NCI-H187 (cell line): ENCODE data around the gene HLA-B.

Experiments used
- DNase-seq, 2 experiments: peaks; one replicate each; lab custom pipeline; 2025; lab: John Stamatoyannopoulos, UW

Gene HLA-B

DNA sequence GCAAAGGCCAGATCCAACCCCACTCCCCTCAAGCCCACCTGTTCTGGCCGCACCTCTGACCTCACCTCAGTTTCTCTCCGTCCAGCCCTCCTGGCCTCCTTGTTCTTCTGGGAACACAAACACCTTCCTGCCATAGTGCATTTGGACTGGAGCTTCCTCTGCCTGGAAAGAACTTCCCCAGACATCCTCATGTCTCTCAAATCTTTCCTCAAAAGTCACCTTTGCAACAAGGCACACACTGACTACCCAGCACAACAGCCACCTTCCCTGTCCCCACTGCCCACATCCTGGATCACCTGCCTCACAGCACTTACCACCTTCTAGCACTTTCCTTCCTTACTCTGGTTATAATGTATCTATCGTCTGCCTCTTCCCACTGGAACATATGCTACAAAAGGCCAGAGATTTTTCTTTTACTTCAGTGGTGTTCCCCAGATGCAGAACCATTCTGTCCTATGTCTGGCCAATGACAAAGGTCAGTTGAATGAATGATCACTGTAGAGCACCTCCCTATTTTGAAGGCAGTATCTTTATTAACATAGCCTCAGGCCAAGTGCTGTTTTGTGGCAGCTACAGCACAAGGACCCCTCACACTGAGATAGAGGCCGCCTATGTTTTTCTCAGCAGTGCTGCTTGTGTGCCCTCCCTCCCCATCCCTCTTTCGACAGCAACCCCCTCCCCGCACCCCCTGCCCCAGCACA, 4.1 kb downstream of the HLA-B start:
- DNase-seq: no peak

DNA sequence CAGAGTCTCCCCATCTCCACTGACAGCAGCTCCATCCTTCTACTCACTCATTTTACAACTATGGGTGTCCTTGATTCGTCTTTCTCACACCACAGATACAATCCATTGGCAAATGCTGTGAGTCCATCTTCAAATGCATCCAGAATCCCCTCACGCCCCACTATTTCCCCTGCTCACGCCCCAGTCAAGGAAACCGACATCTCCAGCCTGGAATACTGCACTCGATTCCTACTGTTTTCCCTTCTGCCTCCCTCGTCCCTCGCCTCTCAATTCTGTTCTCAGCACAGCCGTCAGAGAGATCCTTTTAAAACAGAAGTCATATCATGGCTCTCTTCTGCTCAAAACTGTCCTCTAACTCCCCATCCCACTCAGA, 4.7 kb downstream of the HLA-B start:
- DNase-seq: no peak

DNA sequence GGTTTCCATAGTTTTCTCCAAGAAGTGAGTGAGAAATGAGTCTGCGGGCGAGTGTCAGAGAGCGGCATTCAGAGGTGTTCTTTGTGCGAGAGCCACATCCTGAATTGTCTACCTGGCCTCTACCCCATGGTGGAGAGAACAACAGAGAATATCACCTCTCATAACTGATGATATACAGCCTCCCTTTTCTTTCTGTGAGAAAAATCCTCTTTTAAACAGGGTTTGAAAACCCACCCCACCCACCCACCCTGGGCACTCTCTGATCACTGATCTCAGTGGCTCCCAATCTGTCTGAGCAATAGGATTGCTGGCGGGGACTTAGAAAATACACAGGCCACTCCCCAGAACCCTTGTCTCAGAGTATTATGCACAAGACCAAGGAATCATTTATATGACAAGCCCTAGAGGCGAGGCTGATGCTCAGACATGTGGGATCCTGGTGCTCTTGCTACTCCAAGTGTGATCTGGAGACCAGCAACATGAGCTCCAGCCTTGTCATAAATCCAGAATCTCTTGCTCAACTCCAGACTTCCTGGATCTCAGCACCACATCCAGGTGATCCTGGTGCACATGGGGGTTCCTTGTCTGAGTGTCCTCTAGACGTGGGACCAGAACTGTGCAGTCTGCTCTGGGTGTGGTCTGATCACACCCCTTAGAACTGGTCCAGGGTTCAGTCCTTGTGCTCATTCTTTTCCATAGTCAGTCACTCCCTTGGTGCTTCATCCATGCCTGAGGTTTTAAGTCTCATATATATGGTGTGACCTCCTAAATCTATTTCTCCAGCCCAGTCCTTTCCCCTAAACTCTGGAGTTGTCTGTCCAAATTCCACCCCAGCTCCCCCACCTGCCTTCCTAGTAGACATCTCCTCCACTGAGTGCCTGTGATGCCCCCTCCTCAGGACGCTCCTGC, 5.3 kb downstream of the HLA-B start:
- no peak for DNase-seq

DNA sequence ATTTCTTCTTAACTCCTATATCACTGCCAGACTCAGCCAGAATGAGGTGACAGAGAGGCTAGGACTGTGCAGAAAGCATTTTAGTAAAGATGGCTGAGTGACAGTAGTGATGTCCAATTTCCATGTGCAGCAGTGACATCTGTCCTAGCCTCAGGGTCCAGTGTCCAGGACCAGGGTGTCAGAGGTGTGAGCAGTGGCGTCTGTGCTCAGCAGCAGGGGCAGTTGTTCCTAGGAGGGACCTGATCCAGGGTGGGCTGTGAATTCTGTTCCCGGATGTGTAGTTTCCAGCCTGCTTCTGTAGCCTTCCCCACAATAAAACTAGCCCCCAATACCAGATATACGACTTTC, 6.0 kb downstream of the HLA-B start:
- DNase-seq: no peak

DNA sequence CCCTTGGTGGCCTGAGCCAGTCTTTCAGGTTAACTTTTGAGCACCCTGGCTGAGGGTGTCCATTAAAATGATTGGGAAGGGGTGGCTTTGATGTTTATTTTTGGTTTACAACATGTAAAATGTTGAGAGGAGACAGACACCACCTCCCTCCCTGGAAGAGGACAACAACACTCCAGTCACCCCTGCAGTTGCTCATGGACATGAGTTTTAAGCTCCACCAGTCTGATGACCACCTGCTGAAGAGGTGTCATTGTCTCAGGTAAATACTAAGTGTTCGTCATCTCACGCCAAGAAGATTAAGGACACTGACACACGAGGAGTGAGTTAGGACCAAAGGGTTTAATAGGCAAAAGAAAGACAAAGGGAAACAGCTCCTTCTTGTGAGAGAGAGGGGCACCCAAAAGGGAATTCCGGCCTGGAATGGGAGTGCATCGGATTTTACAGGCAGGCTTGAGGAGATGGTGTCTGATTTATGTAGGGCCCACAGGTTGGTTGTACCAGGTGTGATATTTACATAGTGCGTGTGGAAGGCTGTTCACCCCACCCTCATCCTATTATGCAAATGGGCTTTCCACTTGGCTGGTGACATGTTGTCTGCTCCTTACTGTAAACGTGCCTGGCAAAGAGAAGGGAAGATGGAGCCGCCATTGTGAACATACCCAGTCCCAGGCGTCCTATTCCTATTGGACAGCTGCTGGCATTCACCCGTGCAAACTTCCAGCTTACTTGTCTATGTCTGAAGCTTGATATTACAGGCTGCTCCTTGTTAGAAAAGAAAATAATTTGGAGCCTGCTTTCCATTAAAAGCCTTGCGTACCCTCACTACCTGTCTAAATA, 6.6 kb downstream of the HLA-B start:
- no peak for DNase-seq

DNA sequence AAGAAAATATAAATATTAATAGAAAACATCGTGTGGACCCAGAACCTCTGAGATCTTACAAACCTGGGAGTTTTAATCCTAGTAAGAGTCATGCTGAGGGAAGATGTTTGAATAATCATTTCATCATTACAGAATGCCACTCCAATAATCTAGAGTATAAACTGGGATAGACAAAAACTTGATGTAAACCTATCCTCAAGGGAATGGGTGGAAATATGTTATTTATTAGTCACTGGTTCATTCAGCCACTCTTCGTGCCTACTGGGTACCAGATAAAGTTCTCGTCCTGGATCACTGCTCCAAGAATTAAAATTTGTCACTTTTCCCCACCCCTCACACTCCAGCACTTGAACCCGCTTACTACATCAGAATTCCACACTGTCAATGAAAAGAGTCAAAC, 7.7 kb downstream of the HLA-B start:
- DNase-seq: no peak

DNA sequence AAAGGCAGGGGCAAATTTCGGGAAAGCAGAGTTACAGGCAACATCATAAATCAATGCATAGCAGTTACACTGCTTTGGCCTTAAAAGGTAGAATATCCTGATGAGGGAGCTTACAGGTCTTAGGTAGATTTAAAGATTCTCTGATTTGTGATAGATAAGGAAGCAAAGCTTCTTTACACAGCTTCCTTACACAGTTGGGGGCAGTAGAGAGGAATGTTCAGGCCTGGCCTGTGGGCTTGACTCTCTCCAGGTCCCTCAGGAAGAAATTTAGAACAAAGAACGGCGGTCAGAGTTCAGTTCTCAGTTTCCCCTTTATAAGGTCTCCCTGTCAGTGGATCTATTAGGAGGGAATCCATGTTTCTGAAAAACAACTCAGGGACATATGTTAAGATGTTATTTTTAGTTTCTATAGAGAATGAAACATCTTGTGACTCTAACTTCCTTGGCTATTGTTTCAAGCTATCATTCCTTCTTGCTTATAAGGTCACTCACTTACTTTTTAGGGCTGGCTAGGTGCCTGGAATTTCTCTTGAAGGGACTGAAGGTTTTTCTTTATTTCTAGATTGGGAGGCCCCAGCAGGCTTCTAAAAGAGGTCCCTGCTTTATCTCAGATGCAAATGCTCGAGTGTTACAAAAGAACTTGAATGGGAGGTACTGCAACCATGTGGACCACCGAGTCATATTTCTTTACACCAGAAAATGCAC, 11.8 kb downstream of the HLA-B start:
- no peak for DNase-seq

DNA sequence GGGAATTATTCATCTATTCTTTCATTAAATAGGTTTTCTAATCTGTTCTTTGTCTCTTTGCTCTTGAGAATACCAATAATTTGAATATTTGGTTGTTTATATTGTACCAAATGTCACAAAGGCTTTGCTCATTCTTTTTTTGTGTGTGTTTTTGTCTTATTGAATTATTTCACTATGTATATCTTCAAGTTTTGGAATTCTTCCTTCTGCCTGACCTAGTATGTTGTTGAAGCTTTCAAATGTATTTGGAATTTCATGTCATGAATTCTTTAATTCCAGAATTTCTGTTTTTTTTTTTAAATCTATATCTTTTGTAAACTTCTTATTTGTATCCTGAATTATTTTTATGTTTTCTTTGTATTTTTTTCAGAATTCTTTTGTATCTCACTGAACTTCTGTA, 16.8 kb downstream of the HLA-B start:
- no peak for DNase-seq

DNA sequence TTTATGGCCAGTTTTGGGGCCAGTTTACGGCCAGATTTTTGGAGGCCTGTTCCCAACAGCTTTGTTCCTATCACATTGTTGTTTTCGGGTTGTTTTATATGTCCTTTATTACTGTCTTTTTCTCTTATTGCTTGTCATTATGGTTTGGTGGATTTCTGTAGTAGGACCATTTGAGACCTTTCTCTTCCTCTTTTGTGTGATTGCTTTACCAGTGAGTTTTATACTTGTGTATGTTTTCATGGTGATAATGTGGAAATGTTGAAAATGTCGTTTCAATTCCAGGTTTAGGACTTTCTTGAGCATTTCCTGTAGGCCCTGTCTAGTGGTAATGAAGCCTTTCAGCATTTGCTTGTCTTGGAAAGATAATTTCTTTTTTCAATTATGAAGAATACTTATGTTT, 17.8 kb downstream of the HLA-B start:
- DNase-seq: no peak

DNA sequence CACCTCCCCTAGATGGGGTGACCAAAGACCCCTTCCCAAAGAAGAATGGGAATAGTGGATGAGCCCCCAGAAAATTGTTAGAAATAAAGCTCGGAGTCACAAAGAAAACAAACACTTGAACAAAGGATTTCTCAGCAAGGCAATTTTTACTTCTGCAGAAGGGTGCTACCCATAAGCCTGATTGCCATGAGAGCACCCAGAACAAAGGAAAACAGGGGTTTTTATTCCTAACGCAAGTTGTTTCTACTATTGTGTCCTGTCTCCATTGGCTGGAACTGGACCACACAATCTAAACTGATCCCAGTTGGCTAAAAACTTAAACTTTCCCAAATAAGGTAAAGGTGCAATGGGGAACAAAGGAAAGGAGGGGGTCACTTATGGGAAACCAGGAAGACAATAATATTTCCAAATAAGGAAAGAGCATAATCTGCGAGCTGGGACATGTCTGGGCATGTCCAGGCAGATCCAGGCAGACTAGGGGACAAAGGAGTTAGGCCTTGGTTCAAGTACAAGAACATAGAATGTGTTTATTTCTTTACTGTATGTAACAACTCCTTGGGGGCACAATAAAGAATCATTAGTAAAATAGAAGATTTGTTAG, 20.0 kb downstream of the HLA-B start:
- DNase-seq: no peak

DNA sequence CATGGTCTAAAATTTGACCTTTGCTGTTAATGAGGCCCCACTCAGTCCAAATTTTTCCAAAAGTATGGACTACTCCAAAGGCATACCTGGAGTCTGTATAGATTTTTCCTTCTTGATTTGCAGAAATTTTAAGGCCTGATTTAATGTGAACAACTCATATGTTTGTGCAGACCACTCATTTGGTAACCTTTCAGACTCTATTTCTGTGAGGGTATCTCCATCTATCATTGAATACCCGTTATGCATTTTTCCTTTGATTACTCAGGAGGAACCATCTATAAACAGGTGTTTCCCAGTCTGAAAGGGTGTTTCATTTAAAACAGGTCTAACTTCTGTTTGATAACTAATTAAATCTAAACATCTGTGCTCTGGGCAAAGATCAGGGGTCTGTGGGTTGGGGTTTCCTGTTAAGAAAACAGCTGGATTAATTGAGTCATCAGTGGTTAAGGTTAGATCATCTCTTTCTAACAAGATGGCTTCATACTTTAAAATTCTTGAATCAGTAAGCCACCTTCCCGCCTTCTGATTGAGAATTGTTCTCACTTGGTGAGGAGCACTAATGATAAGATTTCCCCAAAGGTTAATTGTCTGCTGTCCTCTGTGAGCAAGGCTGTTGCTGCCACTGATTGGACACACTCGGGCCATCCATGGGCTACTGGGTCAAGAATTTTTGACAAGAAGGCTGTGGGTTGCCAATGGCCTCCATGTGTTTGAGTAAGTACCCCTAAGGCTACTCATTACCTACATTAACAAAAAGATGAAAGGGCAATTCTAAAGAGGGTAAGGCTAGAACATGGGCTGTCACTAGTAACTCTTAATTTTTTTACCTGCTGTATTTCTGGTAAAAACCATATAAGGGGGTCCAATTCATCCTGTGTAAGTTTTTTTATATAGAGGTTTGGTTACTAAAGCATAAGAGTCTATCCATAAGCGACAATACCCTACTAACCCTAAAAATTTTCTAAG, 24.1 kb downstream of the HLA-B start:
- DNase-seq: no peak

DNA sequence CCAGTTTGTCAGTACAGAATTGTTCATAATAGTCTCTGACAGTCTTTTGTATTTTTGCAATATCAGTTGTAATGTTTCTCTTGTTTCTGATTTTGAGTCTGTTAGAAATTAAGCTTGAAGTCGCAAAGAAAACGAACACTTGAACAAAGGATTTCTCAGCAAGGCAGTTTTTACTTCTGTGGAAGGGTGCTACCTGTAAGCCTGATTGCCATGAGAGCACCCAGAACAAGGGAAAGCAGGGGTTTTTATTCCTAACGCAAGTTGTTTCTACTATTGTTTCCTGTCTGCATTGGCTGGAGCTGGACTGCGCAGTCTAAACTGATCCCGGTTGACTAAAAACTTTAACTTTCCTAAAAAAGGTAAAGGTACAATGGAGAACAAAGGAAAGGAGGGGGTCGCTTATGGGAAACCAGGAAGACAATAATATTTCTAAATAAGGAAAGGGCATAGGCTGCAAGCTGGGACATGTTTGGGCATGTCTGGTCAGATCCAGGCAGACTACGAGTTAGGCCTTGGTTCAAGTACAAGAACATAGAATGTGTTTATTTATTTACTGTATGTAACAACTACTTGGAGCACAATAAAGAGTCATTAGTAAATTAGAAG, 28.5 kb downstream of the HLA-B start:
- DNase-seq: no peak

DNA sequence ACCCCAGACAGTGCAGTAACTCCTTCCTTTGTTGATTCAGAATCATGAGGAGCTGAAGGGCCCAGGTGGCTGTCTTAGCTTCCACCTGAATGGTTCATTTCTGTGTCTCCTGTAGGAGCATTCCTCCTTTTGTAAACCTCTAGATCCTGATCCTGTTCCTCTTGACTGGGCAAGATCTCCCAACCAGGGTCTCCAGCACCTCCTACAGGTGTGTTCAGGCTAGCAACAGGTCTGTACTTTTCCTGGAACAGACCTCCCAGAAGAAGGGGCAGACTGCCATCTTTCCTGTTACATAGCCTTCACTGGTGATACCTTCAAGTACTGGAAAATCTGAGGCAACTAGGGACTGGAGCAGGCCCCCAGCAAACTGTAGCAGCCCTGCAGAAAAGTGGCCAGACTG, 35.2 kb downstream of the HLA-B start:
- no peak for DNase-seq

DNA sequence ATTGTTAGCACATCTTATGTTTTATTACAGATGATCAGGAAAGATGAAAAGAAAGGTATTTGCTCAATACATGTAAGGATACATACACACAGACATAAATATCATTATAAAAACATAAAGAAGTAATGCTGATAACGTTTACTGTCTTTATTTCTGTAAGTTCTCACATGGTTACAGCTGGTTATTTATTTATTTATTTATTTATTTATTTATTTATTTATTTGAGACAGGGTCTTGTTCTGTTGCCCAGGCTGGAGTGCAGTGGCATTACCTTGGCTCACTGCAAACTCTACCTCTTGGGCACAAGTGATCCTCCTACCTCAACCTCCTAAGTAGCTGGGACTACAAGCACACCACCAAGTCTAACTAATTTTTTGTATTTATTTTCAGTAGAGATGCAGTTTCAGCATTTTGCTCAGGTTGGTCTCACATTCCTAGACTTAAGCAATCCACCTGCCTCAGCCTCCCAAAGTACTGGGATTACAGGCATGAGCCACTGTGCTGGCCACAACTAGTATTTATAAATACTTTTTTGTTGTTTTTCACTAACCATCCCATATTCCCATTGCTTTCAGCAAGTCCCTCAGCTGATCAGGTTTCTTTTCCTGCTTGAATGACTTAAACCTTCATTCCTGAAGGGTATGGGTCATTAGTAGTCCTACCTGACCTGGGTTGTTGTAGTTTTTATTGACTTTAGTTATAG, 35.8 kb downstream of the HLA-B start:
- no peak for DNase-seq

DNA sequence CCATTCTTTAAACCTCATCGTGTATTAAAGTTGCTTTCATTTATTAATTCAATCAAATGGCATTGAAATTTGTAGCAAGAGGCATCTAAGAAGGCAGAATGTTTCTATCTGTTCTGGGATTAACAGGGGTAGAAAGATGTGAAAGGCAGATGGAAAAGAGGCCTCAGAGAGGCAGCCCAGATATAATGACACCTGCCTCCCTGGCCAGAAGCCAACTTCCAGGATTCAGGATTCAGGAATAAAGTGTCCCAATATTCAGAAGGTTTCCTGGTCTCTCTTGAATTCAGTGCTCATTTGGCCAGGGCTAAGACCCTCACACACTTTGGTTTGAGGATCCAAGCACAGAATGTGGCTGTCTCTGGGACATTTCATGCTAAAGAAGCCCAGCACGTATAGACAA, 39.9 kb downstream of the HLA-B start:
- no peak for DNase-seq

DNA sequence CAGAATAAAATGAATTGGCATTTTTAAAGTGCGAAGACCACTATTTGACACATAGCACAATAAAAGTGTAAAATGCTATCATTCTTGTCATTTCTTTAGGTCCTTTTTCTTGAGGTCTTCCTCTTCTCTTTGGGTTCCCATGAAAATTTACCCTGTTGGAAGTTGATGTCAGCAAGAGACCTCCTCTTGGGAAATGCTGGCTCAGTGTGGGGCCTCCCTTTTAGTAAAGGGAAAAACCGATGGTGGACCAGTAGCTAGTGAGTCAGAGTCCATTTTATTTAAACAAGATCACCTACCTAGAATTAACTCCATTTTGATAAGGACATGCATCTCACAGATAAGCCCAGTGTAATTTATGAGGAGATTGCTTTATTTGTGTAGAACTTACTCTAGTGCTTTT, 47.3 kb downstream of the HLA-B start:
- DNase-seq: no peak

DNA sequence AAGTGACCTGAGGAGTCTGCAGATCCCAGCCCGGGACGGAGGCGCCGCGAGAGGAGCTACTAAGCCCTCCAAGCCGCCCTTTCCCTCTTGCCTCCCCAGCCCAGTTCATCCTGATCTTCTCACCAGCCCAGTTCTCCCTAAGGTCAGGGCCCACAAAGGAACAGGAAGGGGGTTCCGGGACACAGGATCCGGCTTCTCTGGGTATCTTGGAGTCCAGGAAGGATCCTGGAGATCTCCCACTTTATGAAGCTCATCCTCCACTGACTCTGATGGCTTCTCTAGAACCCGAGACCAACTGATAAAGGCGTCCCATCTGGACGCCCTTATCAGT, 48.2 kb downstream of the HLA-B start:
- DNase-seq: no peak

DNA sequence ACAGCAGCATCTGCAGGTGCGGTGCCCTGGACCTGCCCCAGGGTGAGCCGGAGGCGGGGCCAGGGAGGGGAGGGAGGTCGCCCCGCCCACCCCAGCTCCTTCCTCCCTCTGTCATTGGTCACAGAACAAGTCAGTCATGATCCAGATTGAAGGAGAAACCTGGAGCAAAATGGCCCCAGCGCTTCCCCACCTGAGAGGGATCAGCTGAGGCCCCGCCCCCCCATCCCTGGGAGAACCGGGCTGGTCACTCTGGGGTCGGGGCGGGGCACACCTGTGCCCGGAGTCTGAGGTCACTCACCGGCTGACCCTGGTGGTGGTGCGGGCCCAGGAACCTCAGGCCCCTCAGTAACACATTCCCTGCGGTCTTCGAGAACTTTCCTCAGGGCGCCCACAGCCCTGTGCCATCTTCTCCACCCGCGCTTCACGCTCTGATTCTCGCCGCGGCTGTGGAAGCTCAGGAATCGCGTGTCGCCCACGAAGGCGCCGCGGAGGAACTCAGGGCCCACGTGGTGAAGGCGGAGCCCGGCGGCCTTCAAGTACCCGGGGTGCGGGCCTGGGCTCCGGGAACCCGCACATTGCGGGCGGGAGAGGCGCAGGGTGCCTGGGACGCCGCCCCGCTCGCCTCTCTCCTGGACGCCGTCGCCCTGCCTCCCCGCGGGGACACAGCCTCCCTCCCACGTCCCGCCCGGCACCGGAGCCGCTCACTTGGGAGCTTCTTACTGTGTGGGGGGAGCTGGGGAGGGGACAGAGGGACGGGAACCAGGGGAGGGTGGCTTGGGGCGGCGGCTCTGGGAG, 48.7 kb downstream of the HLA-B start:
- peak; percentile 21 to 38 for DNase-seq

DNA sequence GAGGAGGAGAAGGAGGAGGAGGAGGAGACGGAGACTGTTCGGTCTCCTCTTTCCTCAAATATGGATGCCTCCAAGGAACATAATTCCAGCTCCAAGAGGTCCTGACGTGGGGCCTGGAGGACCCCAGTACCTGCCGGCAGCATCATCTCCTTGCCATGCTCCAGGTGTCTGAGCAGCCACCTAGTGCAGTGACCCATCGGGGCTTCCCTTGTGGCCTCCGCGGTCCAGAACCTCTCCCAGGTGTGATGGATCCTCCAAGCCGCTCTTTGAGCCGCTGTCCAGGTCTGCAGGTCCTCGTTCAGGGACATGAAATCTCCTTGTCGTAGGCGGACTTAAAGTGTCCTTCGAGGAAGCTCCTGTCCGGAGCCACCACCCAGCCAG, 49.3 kb downstream of the HLA-B start:
- no peak for DNase-seq
